PC-9 (cell line): ENCODE data around the gene NCAPH2. TPM values are rescaled to one million over a fixed set of nuclear protein-coding genes. Genes with fewer than 3 reads are reported as not detected.

Source experiments
- BruUV-seq: library from RNA; stranded (reverse); fragments of 400-500 nt; replicated peaks from 2 replicates; lab custom pipeline; 2021; lab: Mats Ljungman, UMichigan
- CTCF ChIA-PET: fragments of 300-600 bp; sonication (Branson Sonifier 250); formaldehyde crosslinking; loops from one replicate; lab custom pipeline; 2022; ENCODE audit warnings: antibody characterized with exemption; lab: Charles Lee
- POLR2A ChIA-PET: fragments of 300-600 bp; sonication (Branson Sonifier 250); formaldehyde crosslinking; loops from one replicate; lab custom pipeline; 2022; ENCODE audit warnings: antibody characterized with exemption; ENCODE audit not compliant: unreplicated experiment; lab: Charles Lee
- DNase-seq, 2 experiments: peaks; one replicate each; pipeline versions ENCODE4 v3.0.0 to v3.0.0-alpha.2; 2015 to 2022; ENCODE audit warnings: mixed read lengths in 1 of 2
- H2AFZ ChIP-seq: fragments of 200-600 bp; sonication (generic); 2 replicates; pipeline ENCODE4 v1.8.1; 2017; ENCODE audit warnings: antibody characterized with exemption
- H3F3A ChIP-seq: fragments of 200-600 bp; sonication (generic); 2 replicates; pipeline ENCODE4 v1.8.1; 2017; ENCODE audit warnings: antibody characterized with exemption, mild to moderate bottlenecking, low read depth; ENCODE audit not compliant: insufficient read depth
- H3K27ac ChIP-seq: fragments of 200-600 bp; sonication (generic); 2 replicates; pipeline ENCODE4 v1.6.1; 2016; ENCODE audit warnings: mixed run types
- H3K27me3 ChIP-seq: fragments of 200-600 bp; sonication (generic); 2 replicates; pipeline ENCODE4 v1.6.1; 2016; ENCODE audit warnings: low read depth, mixed run types; ENCODE audit not compliant: insufficient read depth
- H3K36me3 ChIP-seq: fragments of 200-600 bp; sonication (generic); 2 replicates; pipeline ENCODE4 v1.6.1; 2016; ENCODE audit warnings: low read depth, mixed run types
- H3K4me1 ChIP-seq: fragments of 200-600 bp; sonication (generic); replicated peaks from 2 replicates; pipeline ENCODE4 v1.6.1; 2016; ENCODE audit warnings: mixed run types; ENCODE audit not compliant: insufficient read depth
- H3K4me2 ChIP-seq: fragments of 200-600 bp; sonication (generic); 2 replicates; pipeline ENCODE4 v1.6.1; 2017; ENCODE audit warnings: mixed run types
- H3K4me3 ChIP-seq: fragments of 200-600 bp; sonication (generic); 2 replicates; pipeline ENCODE4 v1.6.1; 2016; ENCODE audit warnings: mixed run types
- H3K79me2 ChIP-seq: fragments of 200-600 bp; sonication (generic); 2 replicates; pipeline ENCODE4 v1.6.1; 2017; ENCODE audit warnings: low read depth, mixed run types
- H3K9me2 ChIP-seq: fragments of 200-600 bp; sonication (generic); 2 replicates; pipeline ENCODE4 v1.8.1; 2017; ENCODE audit warnings: mild to moderate bottlenecking; ENCODE audit not compliant: insufficient read depth
- H3K9me3 ChIP-seq: fragments of 200-600 bp; sonication (generic); 2 replicates; pipeline ENCODE4 v1.8.1; 2016; ENCODE audit warnings: low read depth; ENCODE audit not compliant: insufficient read depth
- H4K20me1 ChIP-seq: fragments of 200-600 bp; sonication (generic); 2 replicates; pipeline ENCODE4 v1.8.1; 2017; ENCODE audit not compliant: insufficient read depth
- CTCF ChIP-seq: fragments of 200-600 bp; sonication (generic); conservative IDR thresholded peaks from 2 replicates; pipeline ENCODE4 v1.6.1; 2017; ENCODE audit warnings: mixed run types, antibody characterized with exemption, mild to moderate bottlenecking, moderate library complexity
- EZH2 ChIP-seq: fragments of 200-600 bp; sonication (generic); IDR thresholded peaks from 2 replicates; pipeline ENCODE4 v1.8.0; 2017; ENCODE audit warnings: antibody characterized with exemption, low read depth
- intact Hi-C: fragments of 100-400 bp; cut with micrococcal nuclease; formaldehyde crosslinking; loops from one replicate; pipeline ENCODE4 v1.10.0; 2022; ENCODE audit not compliant: unreplicated experiment
- total RNA-seq: library from RNA; stranded (reverse); gene quantifications from 2 replicates; pipeline ENCODE4 v1.2.3, GENCODE V29; 2021

NCAPH2 gene
- total RNA-seq, 1 experiment from 2014 or later = 58.8 TPM

GRCh38 chr22:50459496-50460140 lies 48.4 kb upstream of the NCAPH2 start:
- no peaks in the 10 kb centered on the region for H3K27me3 ChIP-seq
- peaks cover 48% of the 10 kb centered on the region for H3K36me3 ChIP-seq
- no peaks in the 10 kb centered on the region for H3K9me2 ChIP-seq
- no peak for TF ChIP-seq CTCF
- TF ChIP-seq EZH2 = no peak
- H3K4me1 ChIP-seq = no peaks in the 10 kb centered on the region
- H2AFZ ChIP-seq = no peak overlapping the region
- intact Hi-C loops = loop anchor here (5.0 kb wide), 1 partner anchor 38 kb away; no protein-coding TSS in a partner anchor
- no peaks in the 10 kb centered on the region for H3K9me3 ChIP-seq
- H3F3A ChIP-seq = peaks cover 10% of the 10 kb centered on the region; the same call in 1 of the 2 replicates
- POLR2A ChIA-PET = no interaction called here
- H3K79me2 ChIP-seq = no peaks in the 10 kb centered on the region
- no TSS peak for BruUV-seq
- no peak for DNase-seq
- H4K20me1 ChIP-seq = peaks cover 31% of the 10 kb centered on the region
- H3K4me2 ChIP-seq = no peak overlapping the region
- H3K4me3 ChIP-seq = no peak overlapping the region
- H3K27ac ChIP-seq = no peak overlapping the region
- CTCF ChIA-PET = no interaction called here

GRCh38 chr22:50460938-50461337 lies 47.1 kb upstream of the NCAPH2 start:
- ChIA-PET CTCF (no interaction called here), POLR2A (no interaction called here)
- Histone ChIP-seq H3K36me3 (peaks cover 43% of the 10 kb centered on the region), H3K79me2 (no peaks in the 10 kb centered on the region), H3K4me1 (no peaks in the 10 kb centered on the region), H2AFZ (no peak overlapping the region), H3K4me3 (no peak overlapping the region), H3K9me2 (no peaks in the 10 kb centered on the region), H3K4me2 (no peak overlapping the region), H4K20me1 (peaks cover 40% of the 10 kb centered on the region), H3K27me3 (no peaks in the 10 kb centered on the region), H3K9me3 (no peaks in the 10 kb centered on the region), H3K27ac (no peak overlapping the region), H3F3A (peaks cover 10% of the 10 kb centered on the region; the same call in 1 of the 2 replicates)
- no peak for TF ChIP-seq EZH2
- intact Hi-C loops = loop anchor here (5.0 kb wide), 1 partner anchor 36 kb away; no protein-coding TSS in a partner anchor
- BruUV-seq = no TSS peak
- peak in 1 of 2 experiments; percentile 84 for DNase-seq

GRCh38 chr22:50461536-50461935 lies 46.5 kb upstream of the NCAPH2 start:
- H3K4me2 ChIP-seq = no peak overlapping the region
- peaks cover 46% of the 10 kb centered on the region for H4K20me1 ChIP-seq
- H3K4me1 ChIP-seq = no peaks in the 10 kb centered on the region
- no peaks in the 10 kb centered on the region for H3K9me2 ChIP-seq
- H3K27me3 ChIP-seq = no peaks in the 10 kb centered on the region
- intact Hi-C loops = loop anchor here (5.0 kb wide), 1 partner anchor 36 kb away; no protein-coding TSS in a partner anchor
- DNase-seq = no peak
- POLR2A ChIA-PET = no interaction called here
- H3K36me3 ChIP-seq = peaks cover 43% of the 10 kb centered on the region
- H3K79me2 ChIP-seq = no peaks in the 10 kb centered on the region
- H3K27ac ChIP-seq = no peak overlapping the region
- CTCF ChIA-PET = no interaction called here
- H3F3A ChIP-seq = peaks cover 10% of the 10 kb centered on the region; the same call in 1 of the 2 replicates
- no TSS peak for BruUV-seq
- no peak overlapping the region for H2AFZ ChIP-seq
- TF ChIP-seq EZH2 (no peak), CTCF (no peak)
- H3K4me3 ChIP-seq = no peak overlapping the region
- no peaks in the 10 kb centered on the region for H3K9me3 ChIP-seq
